HepG2 (cell line): ENCODE results near the gene IGF2. TPM values are rescaled to one million over a fixed set of nuclear protein-coding genes. Genes with fewer than 3 reads are reported as not detected.

ENCODE experiments used
- ADNP ChIP-seq: sonication (generic); formaldehyde crosslinking; IDR thresholded peaks from 2 replicates; pipeline ENCODE4 v1.4.0; 2020; ENCODE audit warnings: missing genetic modification reagents
- CEBPB ChIP-seq: IDR thresholded peaks from 2 replicates; pipeline ENCODE4 v1.6.1; 2011; ENCODE audit warnings: low read depth, low read length, improper control_type of control experiment, borderline replicate concordance
- HNF4A ChIP-seq: sonication (generic); formaldehyde crosslinking; IDR thresholded peaks from 2 replicates; pipeline ENCODE4 v1.4.0; 2020; ENCODE audit warnings: missing genetic modification reagents
- KLF16 ChIP-seq, 2 experiments: sonication (generic) in 1 of 2; formaldehyde crosslinking in 1 of 2; IDR thresholded peaks; 2 replicates each; pipeline versions ENCODE4 v1.6.1 to v1.8.0; 2016 to 2023; ENCODE audit warnings: missing genetic modification reagents in 2 of 2, missing compliant biosample characterization in 1 of 2
- MYC ChIP-seq: sonication (generic); formaldehyde crosslinking; IDR thresholded peaks from 2 replicates; pipeline ENCODE4 v1.9.0; 2021; ENCODE audit warnings: missing genetic modification reagents, borderline replicate concordance
- POGZ ChIP-seq: sonication (generic); formaldehyde crosslinking; IDR thresholded peaks from 2 replicates; pipeline ENCODE4 v1.4.0; 2020; ENCODE audit warnings: mild to moderate bottlenecking, missing genetic modification reagents
- REXO4 ChIP-seq: sonication (generic); formaldehyde crosslinking; IDR thresholded peaks from 2 replicates; pipeline ENCODE4 v1.8.0; 2022; ENCODE audit warnings: missing genetic modification reagents, mild to moderate bottlenecking, borderline replicate concordance
- SMYD3 ChIP-seq: sonication (generic); formaldehyde crosslinking; IDR thresholded peaks from 2 replicates; pipeline ENCODE4 v1.8.1; 2023; ENCODE audit warnings: mild to moderate bottlenecking, missing genetic modification reagents
- SNAI1 ChIP-seq: sonication (generic); formaldehyde crosslinking; IDR thresholded peaks from 2 replicates; pipeline ENCODE4 v1.5.0; 2020; ENCODE audit warnings: mild to moderate bottlenecking, missing genetic modification reagents, borderline replicate concordance
- TBX2 ChIP-seq: sonication (generic); formaldehyde crosslinking; IDR thresholded peaks from 2 replicates; pipeline ENCODE4 v1.5.0; 2020; ENCODE audit warnings: missing genetic modification reagents, mild to moderate bottlenecking, borderline replicate concordance
- ZNF143 ChIP-seq: sonication (generic); formaldehyde crosslinking; IDR thresholded peaks from 2 replicates; pipeline ENCODE4 v1.4.0; 2020; ENCODE audit warnings: missing genetic modification reagents
- ZNF180 ChIP-seq: sonication (generic); formaldehyde crosslinking; IDR thresholded peaks from 2 replicates; pipeline ENCODE4 v1.4.0; 2020; ENCODE audit warnings: low read depth, missing genetic modification reagents, borderline replicate concordance
- ZNF224 ChIP-seq: sonication (generic); formaldehyde crosslinking; IDR thresholded peaks from 2 replicates; pipeline ENCODE4 v1.5.0; 2020; ENCODE audit warnings: mild to moderate bottlenecking, missing genetic modification reagents
- ZNF615 ChIP-seq: sonication (generic); formaldehyde crosslinking; IDR thresholded peaks from 2 replicates; pipeline ENCODE4 v1.5.0; 2020; ENCODE audit warnings: mild to moderate bottlenecking, missing genetic modification reagents, borderline replicate concordance
- ZNF776 ChIP-seq: sonication (generic); formaldehyde crosslinking; IDR thresholded peaks from 2 replicates; pipeline ENCODE4 v1.4.0; 2020; ENCODE audit warnings: mild to moderate bottlenecking, missing genetic modification reagents
- polyA plus RNA-seq, 8 experiments: library from polyadenylated mRNA; depleted of rRNA in 3 of 8; stranded (reverse) in 7 of 8; unstranded in 1 of 8; fragments of >200 nt; fragmentation: Illumina TruSeq in 4 of 8; extraction: Trizol in 4 of 8; gene quantifications; 2 replicates each; pipeline versions ENCODE4 v1.2.1 to v1.2.3, GENCODE V29; 2011 to 2016; ENCODE audit warnings: low read depth in 4 of 8, missing spikeins in 1 of 8, mixed read lengths in 1 of 8; ENCODE audit not compliant: insufficient read depth in 1 of 8
- total RNA-seq, 5 experiments: library from RNA; depleted of rRNA; stranded (reverse); fragments of >200 nt; fragmentation: Illumina TruSeq; extraction: Trizol; gene quantifications; 2 replicates each; pipeline ENCODE4 v1.2.3, GENCODE V29; 2016; ENCODE audit warnings: low read depth in 1 of 5
- TF ChIP-seq, protein P1 (sequence below): sonication (generic); formaldehyde crosslinking; IDR thresholded peaks from 2 replicates; pipeline ENCODE4 v1.4.0; 2020; ENCODE audit warnings: missing genetic modification reagents
- TF ChIP-seq, protein P2 (sequence below): sonication (generic); formaldehyde crosslinking; IDR thresholded peaks from one replicate; pipeline ENCODE4 v1.5.1; 2020; ENCODE audit warnings: mild to moderate bottlenecking, missing genetic modification reagents; ENCODE audit errors: not compliant biosample characterization

Gene IGF2
- total and polyA plus RNA-seq, 2 of the 13 experiments (the other 11 are each of a cell fraction or from before 2014, with no cell fraction given) = 79.1 to 254 TPM

DNA sequence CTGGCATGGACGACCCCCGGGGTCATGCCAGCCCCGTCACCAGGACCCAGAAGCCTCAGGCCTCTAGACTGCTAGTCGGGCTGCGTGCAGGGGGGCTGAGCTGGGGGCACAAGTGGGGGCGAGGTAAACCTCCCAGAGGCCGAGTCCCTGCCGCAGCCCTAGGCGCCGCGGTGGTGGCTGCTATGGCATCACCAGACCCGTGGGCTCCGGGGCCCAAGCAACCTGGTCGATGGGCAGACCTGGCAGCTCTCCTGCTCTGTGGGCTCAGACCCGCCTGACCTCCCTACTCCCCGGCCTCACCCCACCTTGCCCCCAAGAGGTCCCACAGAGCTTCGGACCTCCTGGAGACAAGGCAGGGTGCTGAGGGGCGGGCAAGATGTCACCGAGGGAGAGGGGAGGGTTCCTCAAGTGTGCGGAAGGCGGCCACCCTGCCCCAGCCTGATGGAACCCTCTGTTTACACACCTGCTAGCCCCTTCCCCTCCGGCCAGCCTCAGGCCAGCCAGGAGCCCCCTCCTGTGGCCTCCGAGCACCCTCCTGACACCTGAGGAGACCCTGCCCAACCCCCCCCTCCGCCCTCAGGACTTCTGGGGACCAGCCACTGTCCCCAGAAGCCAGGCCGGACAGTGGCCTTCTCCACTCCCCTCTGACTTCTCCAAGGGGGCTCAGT, 9.4 kb downstream of the IGF2 start (continued):
- TF ChIP-seq, protein P1, sequence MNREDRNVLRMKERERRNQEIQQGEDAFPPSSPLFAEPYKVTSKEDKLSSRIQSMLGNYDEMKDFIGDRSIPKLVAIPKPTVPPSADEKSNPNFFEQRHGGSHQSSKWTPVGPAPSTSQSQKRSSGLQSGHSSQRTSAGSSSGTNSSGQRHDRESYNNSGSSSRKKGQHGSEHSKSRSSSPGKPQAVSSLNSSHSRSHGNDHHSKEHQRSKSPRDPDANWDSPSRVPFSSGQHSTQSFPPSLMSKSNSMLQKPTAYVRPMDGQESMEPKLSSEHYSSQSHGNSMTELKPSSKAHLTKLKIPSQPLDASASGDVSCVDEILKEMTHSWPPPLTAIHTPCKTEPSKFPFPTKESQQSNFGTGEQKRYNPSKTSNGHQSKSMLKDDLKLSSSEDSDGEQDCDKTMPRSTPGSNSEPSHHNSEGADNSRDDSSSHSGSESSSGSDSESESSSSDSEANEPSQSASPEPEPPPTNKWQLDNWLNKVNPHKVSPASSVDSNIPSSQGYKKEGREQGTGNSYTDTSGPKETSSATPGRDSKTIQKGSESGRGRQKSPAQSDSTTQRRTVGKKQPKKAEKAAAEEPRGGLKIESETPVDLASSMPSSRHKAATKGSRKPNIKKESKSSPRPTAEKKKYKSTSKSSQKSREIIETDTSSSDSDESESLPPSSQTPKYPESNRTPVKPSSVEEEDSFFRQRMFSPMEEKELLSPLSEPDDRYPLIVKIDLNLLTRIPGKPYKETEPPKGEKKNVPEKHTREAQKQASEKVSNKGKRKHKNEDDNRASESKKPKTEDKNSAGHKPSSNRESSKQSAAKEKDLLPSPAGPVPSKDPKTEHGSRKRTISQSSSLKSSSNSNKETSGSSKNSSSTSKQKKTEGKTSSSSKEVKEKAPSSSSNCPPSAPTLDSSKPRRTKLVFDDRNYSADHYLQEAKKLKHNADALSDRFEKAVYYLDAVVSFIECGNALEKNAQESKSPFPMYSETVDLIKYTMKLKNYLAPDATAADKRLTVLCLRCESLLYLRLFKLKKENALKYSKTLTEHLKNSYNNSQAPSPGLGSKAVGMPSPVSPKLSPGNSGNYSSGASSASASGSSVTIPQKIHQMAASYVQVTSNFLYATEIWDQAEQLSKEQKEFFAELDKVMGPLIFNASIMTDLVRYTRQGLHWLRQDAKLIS (CRISPR knock-in tag) = peak; percentile 94
- no peak; a peak in 1 of 4 replicates for TF ChIP-seq KLF16 (CRISPR knock-in tag; IDR thresholded peaks at IDR 0.05)
- TF ChIP-seq TBX2 = peak; percentile 67
- TF ChIP-seq ZNF615 = peak; percentile 80; the same call in 1 of the 2 replicates
- no peak for TF ChIP-seq SNAI1 (CRISPR knock-in tag)
- TF ChIP-seq ZNF224 (CRISPR knock-in tag) = peak; percentile 85; the same call in 1 of the 2 replicates
- no peak for TF ChIP-seq ZNF180 (CRISPR knock-in tag)
- TF ChIP-seq SMYD3 = 0 out of 2 replicates have a peak, but pooled peaks have one; percentile 3
- peak; percentile 54; the same call in 1 of the 2 replicates for TF ChIP-seq MYC
- TF ChIP-seq HNF4A = no peak
- TF ChIP-seq CEBPB = no peak
- peak; percentile 82; the same call in 1 of the 2 replicates for TF ChIP-seq REXO4 (CRISPR knock-in tag)
- 0 out of 2 replicates have a peak, but pooled peaks have one; percentile 20 for TF ChIP-seq ZNF776
- no peak for TF ChIP-seq POGZ (CRISPR knock-in tag)
- TF ChIP-seq ZNF143 (CRISPR knock-in tag) = no peak
- TF ChIP-seq, protein P2, sequence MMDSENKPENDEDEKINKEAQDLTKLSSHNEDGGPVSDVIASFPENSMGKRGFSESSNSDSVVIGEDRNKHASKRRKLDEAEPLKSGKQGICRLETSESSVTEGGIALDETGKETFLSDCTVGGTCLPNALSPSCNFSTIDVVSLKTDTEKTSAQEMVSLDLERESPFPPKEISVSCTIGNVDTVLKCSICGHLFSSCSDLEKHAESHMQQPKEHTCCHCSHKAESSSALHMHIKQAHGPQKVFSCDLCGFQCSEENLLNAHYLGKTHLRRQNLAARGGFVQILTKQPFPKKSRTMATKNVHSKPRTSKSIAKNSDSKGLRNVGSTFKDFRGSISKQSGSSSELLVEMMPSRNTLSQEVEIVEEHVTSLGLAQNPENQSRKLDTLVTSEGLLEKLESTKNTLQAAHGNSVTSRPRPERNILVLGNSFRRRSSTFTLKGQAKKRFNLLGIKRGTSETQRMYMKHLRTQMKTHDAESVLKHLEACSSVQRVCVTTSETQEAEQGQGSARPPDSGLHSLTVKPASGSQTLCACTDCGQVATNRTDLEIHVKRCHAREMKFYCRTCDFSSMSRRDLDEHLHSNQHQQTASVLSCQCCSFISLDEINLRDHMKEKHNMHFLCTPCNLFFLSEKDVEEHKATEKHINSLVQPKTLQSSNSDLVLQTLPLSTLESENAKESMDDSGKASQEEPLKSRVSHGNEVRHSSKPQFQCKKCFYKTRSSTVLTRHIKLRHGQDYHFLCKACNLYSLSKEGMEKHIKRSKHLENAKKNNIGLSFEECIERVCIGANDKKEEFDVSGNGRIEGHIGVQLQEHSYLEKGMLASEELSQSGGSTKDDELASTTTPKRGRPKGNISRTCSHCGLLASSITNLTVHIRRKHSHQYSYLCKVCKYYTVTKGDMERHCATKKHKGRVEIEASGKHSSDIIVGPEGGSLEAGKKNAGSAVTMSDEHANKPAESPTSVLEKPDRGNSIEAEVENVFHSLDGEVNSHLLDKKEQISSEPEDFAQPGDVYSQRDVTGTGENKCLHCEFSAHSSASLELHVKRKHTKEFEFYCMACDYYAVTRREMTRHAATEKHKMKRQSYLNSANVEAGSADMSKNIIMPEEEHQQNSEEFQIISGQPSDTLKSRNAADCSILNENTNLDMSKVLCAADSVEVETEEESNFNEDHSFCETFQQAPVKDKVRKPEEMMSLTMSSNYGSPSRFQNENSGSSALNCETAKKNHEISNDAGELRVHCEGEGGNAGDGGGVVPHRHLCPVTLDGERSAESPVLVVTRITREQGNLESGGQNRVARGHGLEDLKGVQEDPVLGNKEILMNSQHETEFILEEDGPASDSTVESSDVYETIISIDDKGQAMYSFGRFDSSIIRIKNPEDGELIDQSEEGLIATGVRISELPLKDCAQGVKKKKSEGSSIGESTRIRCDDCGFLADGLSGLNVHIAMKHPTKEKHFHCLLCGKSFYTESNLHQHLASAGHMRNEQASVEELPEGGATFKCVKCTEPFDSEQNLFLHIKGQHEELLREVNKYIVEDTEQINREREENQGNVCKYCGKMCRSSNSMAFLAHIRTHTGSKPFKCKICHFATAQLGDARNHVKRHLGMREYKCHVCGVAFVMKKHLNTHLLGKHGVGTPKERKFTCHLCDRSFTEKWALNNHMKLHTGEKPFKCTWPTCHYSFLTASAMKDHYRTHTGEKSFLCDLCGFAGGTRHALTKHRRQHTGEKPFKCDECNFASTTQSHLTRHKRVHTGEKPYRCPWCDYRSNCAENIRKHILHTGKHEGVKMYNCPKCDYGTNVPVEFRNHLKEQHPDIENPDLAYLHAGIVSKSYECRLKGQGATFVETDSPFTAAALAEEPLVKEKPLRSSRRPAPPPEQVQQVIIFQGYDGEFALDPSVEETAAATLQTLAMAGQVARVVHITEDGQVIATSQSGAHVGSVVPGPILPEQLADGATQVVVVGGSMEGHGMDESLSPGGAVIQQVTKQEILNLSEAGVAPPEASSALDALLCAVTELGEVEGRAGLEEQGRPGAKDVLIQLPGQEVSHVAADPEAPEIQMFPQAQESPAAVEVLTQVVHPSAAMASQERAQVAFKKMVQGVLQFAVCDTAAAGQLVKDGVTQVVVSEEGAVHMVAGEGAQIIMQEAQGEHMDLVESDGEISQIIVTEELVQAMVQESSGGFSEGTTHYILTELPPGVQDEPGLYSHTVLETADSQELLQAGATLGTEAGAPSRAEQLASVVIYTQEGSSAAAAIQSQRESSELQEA (CRISPR knock-in tag) = no peak
- TF ChIP-seq ADNP (CRISPR knock-in tag) = no peak
